AG04449 (cell line): Measurements from ENCODE around the gene SGPP2.
A peak's percentile ranks its signal among the peaks of the same experiment; 100 is the strongest.

Source experiments
- CTCF ChIA-PET: fragments of 350-600 bp; formaldehyde crosslinking; extraction: SDS; loops from one replicate; lab custom pipeline; 2021; ENCODE audit warnings: antibody characterized with exemption; lab: Yijun Ruan, JAX
- POLR2A ChIA-PET: fragments of 400-600, 350-600 bp; formaldehyde crosslinking; extraction: SDS; loops from one replicate; lab custom pipeline; 2020; ENCODE audit warnings: antibody characterized with exemption, inconsistent platforms; lab: Yijun Ruan, JAX
- DNase-seq: peaks from one replicate; pipeline ENCODE4 v3.0.0-alpha.2; 2010; ENCODE audit warnings: low read depth, low spot score
- H3K4me3 ChIP-seq: 2 replicates; pipeline ENCODE4 v1.5.1; 2011; ENCODE audit warnings: low read depth, mild to moderate bottlenecking, control low read depth, low read length
- TF ChIP-seq, protein P1 (sequence below): IDR thresholded peaks from one replicate; pipeline ENCODE4 v1.5.1; 2011; ENCODE audit warnings: mild to moderate bottlenecking, moderate library complexity, low read length, control low read depth, inconsistent platforms; ENCODE audit not compliant: insufficient read depth; ENCODE audit errors: missing control alignments

Gene SGPP2

DNA sequence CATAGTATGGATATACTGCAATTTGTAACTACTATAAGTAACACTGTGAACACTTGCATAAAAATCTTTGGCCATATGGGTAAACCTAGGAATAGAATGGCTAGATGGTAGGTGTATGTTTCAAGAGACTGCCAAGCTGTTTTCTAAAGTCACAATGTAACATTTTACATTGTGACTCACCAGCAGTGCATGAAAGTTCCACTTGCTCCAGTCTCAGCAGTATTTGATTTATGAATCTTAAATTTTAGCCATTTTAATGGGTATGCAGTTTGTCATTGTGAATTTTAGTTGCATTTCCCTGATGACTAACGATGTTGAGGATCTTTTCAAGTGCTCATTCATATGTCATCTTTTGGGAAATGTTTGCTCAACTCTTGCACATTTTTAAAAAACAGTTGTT is 145.5 kb downstream of the SGPP2 start:
- ChIA-PET POLR2A (no interaction called here), CTCF (interaction anchor here (1.1 to 2.1 kb wide), 4 partner anchors 8 to 252 kb away, joined by 3 to 7 read pairs (median 5); no protein-coding TSS in a partner anchor)
- DNase-seq: peak; percentile 14
- H3K4me3 ChIP-seq: no peak overlapping the region
- TF ChIP-seq, protein P1, sequence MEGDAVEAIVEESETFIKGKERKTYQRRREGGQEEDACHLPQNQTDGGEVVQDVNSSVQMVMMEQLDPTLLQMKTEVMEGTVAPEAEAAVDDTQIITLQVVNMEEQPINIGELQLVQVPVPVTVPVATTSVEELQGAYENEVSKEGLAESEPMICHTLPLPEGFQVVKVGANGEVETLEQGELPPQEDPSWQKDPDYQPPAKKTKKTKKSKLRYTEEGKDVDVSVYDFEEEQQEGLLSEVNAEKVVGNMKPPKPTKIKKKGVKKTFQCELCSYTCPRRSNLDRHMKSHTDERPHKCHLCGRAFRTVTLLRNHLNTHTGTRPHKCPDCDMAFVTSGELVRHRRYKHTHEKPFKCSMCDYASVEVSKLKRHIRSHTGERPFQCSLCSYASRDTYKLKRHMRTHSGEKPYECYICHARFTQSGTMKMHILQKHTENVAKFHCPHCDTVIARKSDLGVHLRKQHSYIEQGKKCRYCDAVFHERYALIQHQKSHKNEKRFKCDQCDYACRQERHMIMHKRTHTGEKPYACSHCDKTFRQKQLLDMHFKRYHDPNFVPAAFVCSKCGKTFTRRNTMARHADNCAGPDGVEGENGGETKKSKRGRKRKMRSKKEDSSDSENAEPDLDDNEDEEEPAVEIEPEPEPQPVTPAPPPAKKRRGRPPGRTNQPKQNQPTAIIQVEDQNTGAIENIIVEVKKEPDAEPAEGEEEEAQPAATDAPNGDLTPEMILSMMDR: no peak

DNA sequence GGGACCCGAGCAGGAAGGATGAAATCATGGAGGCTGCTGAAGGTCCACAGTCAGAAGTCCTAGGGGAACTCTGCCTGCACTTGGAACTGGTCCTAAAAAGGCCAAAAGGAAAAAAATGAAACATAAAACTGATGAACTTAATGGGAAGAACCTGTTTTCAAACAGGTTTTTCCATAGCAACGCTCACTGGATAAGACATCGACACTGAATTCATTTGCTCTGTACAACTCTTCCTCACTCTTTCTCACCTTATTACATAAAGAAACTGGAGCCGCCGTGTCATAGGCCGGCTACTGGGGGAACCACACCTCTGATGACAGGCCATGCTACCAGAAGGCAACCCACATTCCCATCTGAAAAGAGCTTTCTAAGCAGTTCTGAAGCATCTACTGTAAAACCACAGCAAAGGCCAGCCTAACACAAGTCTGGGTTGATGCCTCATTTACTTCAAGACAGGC is 147.9 kb downstream of the SGPP2 start:
- POLR2A ChIA-PET: no interaction called here
- TF ChIP-seq, protein P1: no peak
- CTCF ChIA-PET: interaction anchor here (1.5 kb wide), 1 partner anchor 11 kb away, joined by 8 read pairs; no protein-coding TSS in a partner anchor

DNA sequence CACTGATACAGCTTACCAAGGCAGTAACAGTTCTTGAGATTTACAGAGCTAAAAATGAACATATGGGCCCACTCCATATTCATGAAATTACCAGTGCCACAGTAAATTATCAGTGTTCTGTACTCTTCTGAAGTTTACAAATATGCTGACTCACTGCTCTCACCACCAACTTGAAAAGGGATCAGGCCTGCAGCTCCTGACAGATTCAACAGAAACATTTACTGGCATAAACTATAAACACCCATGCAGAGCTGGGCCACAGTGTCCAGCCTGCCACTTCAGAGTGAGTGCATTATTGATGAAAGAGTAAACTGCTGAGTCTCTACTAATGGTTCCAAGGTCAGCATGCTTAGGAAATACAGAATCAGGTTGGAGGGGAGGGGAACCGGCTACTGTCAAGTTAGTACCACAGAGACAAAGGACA is 148.4 kb downstream of the SGPP2 start:
- ChIA-PET CTCF (interaction anchor here (1.5 kb wide), 1 partner anchor 11 kb away, joined by 8 read pairs; no protein-coding TSS in a partner anchor), POLR2A (no interaction called here)
- no peak for DNase-seq
- TF ChIP-seq, protein P1: no peak
- H3K4me3 ChIP-seq: no peak overlapping the region

More for the DNA sequence above, 147.9 kb downstream of the SGPP2 start:
- H3K4me3 ChIP-seq: no peak overlapping the region
- DNase-seq: no peak

GRCh38 chr2:222575618-222576017 is 151.3 kb downstream of the SGPP2 start:
- no peak overlapping the region for H3K4me3 ChIP-seq
- DNase-seq: no peak
- POLR2A ChIA-PET: interaction anchor here (0.7 kb wide), 1 partner anchor 87 kb away, joined by 4 read pairs; no protein-coding TSS in a partner anchor
- TF ChIP-seq, protein P1: no peak
- CTCF ChIA-PET: interaction anchor here (0.9 to 1.0 kb wide), 2 partner anchors 20 to 537 kb away, joined by 3 read pairs; no protein-coding TSS in a partner anchor

- DNase-seq: no peak
- TF ChIP-seq, protein P1: no peak
- no peak overlapping the region for H3K4me3 ChIP-seq
- CTCF ChIA-PET: interaction anchor here (0.9 kb wide), 1 partner anchor 19 kb away, joined by 3 read pairs; no protein-coding TSS in a partner anchor
- POLR2A ChIA-PET: interaction anchor here (0.7 kb wide), 1 partner anchor 86 kb away, joined by 4 read pairs; no protein-coding TSS in a partner anchor
These were observed 152.1 kb downstream of the SGPP2 start for GRCh38 chr2:222576171-222577081.

- POLR2A ChIA-PET: no interaction called here
- TF ChIP-seq, protein P1: no peak
- CTCF ChIA-PET: no interaction called here
- no peak overlapping the region for H3K4me3 ChIP-seq
- DNase-seq: no peak
These were observed 153.0 kb downstream of the SGPP2 start for GRCh38 chr2:222577341-222577740.
